HG02884 (cell line): ENCODE measurements around the gene CEL.

Experiments
- ATAC-seq: cut with Tn5 transposase; IDR thresholded peaks from one replicate; pipeline ENCODE4 v1.9.1; 2021; ENCODE audit warnings: mild to moderate bottlenecking, moderate library complexity; ENCODE audit not compliant: unreplicated experiment

The CEL gene

DNA sequence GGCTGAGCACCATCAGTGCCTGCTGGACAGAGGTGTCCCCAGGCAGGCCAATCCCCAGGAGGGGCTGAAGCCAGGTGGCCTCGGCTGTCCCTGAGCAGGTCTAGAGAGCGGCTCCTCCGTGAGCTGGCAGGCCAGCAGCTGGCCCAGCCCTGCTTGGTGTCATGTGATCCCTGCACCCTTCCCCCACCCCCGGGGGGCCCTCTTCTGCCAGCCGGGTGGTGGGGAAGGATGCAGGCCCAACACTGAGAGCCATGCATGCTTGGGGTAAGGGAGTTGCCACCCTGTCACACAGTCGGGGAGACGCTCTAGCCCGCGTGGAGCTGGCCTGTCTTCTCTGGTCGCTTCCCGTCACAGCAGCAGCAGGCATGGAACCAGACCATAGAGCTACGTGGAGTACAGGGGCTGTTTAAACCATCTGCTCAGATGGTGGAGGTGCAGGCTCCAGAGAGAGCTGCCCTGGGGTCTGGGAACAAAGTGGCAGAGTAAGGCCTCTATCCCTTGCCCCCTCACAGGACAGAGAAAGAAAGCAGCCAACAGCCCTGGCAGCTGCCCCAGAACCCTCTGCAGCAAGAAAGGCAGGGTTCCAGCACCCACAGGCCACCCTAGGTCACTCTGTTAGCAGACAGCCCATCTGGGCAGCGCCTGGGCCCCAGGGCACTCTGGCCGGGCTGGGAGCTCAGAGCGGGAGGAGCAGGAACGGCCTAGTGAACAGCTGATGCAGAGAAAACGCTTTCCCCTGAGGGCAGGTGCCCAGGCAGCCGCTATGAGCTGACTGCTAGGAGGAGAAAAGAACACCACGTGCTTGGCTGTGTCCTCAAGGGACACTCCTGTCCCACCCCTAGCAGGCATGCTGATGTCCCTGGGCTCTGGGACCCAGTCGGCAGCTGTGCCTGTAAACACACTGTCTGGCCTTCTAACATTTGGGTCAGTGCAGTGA, 52.4 kb downstream of the CEL start:
- no peak for ATAC-seq

DNA sequence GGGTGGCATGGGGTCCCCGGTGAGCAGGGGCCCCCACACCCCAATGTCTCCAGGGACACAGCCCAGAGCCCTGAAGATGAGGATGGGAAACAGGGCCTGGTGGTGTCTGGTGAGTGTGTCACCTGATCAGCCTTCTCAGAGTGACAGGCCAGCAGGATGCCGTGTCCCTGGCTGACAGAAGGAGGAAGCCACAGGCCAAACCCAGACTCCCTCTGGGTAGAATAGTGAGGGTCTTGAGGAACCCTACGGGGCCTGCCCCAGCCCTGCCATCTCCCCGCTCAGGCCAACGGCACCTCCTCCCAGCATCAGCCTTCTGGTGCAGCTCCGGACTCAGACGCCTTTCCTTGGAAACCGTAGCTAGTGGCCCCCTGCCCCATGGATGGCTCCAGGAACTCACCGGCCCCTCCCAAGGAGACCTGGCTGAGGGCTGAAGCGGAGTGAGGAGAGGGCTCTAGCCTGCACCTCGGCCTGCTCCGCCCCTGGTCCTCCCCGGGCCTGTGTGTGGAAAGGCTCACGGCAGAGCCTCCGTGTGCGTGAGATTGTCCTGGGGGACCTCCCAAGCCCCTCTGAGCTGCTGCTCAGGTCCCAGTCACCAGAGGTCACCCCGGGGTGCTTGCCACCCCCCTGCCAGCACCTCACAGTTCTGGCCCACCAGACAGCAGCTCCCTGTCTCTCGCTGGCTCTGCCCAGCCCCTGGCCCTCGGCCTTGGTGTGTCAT, 53.3 kb downstream of the CEL start:
- ATAC-seq, result peak; percentile 12

DNA sequence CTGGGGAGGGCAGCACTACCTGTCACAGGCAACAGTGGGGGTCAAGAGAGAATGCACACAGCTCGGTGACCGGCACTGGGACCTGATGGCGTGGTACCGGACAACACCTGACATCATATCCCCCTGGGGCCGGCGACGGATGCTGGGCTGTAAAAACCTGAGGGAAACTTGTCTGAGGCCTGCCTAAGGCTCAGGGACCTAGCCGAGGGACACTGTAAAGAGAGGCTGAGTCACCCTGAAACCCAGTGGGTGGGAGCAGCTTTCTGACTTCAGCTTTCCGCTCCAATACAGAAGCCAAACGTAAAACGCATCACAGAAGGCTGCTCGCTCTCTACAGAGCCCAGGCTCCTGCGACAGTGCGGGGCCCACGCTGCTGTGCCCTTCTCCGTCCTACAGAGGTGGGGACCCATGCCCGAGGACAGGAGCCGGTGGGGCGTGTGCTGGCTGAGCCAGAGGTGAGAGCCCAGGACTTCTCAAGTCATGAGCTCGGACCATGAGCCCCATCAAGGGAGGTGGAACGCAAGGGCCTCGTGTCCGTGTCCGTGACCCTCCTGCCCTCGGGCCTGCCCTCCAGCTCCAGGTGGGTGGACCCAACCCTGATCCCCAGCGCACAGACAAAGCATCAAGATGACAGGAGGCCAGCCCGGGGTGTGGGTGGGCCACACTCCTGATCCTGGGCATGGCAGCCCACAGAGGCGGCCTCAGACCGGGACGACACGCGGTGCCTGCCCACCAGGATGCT, 54.0 kb downstream of the CEL start:
- ATAC-seq, result peak; percentile 76

DNA sequence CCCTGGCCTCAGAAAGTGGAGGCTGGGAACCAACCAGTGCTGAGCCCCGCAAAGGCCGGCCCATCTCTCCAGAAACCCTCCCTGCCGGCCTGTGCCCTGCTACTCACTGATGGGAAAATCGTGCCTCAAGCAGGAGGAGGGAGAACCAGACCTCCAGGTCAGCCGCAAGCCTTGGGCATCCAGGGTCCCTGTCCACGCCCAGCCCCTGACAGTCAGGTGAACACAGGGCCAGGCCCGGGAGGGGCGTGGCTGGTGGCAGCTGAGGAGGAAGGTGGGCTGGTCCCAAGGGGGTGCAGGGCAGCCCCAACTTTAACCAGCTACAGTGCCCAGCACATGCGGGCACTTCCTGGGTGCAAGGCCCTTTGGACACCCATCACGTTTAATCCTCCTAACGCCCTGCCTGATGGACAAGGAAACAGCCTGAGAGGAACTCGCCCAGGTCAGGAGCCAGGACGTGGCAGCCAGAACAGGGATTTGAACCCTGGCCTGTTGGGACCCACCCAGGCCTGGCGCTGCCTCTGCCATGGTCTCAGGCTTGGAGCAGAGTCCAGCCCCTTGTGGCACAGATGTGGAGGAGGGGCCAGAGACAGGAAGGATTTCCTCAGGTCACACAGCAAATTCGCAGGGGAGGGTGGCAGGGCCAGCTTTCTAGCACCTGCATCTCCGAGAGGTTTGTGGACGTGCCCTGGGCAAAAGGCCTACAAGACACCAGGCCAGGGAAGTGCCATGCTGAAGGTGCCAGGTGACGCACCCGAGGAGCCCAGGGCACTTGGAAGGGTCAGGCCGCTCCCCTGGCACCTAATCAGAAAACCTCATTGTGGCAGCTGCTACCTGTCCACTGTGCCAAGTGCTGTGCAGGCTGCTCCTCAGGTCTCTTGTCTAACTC, 54.8 kb downstream of the CEL start:
- no peak for ATAC-seq

DNA sequence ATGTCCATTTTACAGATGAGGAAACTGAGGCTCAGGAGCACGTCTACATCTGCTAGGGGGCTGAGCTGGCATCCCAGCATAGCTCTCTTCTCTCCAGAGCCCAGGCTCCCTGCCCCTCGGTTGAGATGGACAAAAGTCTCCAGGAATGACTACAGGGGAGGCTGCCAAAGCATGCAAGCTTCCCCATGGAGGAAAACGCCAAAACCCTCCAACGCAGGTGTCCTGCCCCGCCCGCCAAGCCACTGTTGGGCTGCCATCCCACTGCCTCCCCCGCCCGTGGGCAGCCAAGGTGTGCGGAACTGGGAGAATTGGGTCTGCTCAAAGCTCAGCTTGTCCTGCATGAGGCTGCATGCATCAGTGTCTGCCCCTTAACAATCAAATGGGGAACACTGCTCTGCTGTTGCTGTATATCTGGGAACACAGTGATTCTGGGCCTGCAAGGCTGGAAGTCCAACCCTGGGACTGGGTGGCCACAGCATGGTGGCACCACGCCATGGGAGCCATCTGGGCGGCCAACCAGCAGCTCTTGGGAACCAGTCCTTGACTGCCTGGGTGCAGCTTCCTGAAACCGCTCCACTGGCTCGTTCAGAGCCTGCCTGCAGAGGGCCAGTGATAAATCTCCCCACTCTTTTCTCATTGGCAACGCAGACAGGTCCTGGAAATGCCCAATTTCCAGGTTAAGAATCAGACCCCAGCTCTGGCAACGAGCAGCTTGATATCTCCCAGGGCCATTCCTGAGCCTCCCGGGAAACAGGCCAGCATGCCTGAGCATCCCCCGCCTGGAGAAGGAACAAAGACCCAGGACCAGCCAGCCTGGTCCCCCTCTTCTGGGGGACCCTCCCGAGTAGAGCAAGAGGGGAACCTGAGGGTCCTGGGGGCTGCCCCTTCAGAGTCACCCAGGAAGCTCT, 55.7 kb downstream of the CEL start:
- ATAC-seq, result no peak

DNA sequence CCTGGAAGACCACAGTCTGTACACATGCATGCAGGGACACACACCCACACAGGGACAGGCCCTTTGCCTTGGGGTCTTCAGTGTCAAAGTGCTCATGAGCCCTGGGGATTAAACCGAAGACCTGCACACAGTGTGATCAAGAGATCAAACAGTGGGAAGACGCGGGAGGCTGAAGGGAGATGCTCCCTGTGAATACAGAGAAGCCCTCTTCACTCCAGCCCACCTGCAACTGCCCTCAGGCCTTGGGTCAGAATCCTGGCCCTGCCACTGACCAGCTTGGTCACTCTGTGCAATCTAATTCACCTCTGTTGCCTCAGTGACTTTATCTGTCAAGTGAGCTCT, 56.4 kb downstream of the CEL start:
- no peak for ATAC-seq

DNA sequence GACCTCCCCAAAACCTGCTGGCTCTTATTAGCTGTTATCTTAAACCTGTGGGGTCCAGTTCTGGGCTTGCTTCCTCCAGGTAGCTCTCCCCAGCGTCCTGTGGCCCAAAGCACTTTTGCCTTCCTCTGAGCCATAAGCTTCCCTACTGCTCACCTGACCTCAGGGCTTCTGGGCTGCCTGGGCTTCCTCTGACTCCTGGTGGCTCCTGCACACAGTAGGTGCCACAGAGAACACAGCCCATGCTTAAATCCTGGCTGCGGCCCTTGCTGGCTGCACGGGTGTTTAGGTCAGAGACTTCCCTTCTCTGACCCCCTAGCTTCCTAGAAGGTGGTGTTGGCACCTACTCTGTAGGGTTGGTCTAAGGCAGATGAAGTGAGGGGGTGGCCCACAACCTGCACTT, 56.8 kb downstream of the CEL start:
- no peak for ATAC-seq

DNA sequence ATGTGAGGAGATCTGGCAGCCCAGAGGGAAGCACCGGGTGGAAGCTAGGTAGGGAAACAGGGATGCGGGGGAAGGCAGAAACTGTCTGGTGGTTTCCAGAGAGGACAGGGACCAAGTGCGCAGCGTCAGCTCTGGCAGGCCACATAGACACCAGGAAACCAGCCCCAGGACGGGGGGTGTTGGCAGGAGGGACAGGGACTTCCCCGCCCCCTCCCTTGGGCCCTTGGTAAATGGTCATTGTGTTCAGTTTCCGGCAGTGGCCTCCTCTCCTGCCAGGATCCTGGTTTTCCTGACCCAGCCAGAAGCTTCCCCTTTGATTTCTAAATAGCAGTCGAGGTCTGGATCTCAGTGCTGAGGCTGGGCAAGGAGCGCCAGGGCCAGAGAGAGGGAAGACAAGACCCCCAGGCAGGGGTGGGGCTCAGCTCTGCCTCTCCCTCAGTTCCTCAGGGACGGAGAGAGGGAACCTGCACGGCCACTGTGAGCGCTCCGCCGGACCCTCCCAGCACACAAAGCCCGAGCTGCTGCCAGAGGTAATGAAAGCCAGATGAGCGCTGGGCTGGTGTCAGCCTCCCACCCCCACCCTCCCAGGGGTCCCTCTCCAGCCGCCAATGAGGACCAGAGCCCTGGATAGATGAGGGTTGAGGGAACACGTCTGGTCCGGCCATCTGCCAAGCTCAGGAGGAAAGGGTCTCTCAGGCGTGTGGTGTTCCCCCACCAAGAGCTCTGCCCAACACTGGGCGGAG, 57.5 kb downstream of the CEL start:
- no peak for ATAC-seq

DNA sequence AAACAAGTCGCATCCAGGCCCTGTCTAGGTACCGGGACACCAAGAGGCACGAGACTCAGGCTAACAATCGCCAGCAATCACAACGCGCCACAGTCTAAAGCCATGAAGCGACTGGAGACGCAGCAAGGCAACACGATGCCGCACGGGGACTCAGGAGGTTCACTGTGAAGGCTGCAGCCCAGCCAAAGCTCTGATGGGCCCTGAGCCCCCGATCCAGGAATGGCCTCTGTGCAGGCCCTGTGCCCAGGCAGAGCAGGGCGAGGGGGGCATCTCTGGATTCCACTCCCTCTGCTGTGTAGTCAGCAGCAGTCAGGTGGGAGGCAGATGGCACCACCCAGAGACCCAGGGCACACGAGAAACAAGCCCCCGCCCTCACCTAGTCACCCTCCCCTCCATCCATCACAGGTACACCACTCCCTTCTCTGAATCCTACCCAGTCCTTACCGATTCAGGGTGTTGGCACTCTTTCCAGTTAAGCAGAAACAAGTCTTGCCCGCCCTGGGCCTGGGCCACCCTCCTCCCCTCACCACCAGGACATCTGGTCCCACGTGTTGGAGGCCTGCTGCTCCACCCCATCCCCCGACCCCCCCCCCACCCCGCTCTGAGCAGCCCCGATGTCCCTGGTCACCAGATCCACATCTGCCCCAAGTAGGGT, 58.2 kb downstream of the CEL start:
- ATAC-seq, result no peak

DNA sequence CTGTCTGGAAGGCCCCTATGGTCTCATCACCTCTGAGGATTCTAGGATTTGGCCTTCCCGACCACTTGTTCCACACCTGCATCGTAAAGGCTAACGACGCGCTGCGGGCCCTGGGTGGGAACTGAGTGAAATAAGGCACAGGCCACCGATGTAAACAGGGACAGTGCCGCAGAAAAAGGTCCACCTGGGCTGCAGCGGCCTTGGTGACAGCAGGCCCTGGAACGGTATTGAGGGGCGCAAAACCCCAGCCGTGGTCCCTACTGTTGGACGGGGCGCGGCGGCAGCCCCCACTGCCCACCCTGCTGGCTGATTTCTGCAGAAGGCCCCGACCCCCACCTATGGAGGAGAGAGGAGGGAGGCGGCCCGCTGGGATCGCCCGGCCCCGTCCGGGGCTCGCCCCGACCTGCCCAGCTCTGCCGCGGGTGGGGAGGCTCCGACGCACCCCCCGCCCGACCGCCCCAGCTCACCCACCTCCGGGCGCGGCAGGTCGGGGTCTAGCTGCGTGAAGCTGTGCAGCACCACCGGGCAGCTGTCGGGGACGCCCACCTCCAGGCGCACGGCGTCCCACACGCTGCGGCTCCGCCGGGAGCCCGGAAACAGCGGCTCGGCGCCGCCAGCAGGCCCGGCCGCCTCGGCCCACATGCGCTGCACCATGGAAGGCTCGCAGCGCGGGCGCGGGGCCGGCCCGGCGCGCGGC, 58.9 kb downstream of the CEL start:
- ATAC-seq, result peak; percentile 18
